GM12801 (cell line): ENCODE results near the gene SEC24C.

ENCODE experiments used
- TF ChIP-seq, protein P1 (sequence below): IDR thresholded peaks from one replicate; pipeline ENCODE4 v1.5.1; 2011; ENCODE audit warnings: control low read depth; ENCODE audit not compliant: insufficient read length; ENCODE audit errors: extremely low read depth

SEC24C gene

DNA sequence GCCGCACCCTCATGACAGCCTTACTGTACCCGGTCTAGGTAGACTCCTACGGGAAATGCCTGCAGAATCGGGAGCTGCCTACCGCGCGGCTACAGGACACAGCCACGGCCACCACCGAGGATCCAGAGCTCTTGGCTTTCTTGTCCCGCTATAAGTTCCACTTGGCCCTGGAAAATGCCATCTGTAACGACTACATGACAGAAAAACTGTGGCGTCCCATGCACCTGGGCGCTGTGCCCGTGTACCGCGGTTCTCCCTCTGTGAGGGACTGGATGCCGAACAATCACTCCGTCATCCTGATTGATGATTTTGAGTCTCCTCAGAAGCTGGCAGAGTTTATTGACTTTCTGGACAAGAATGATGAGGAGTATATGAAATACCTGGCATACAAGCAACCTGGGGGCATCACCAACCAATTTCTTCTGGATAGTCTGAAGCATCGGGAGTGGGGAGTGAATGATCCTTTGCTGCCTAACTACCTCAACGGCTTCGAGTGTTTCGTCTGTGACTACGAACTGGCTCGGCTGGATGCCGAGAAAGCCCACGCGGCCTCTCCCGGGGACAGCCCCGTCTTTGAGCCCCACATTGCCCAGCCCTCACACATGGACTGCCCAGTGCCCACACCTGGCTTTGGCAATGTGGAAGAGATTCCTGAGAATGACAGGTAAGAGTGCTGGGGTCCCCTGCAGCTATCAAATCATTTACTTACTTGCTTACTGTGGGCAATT lies 29.1 kb downstream of the SEC24C start:
- TF ChIP-seq, protein P1, sequence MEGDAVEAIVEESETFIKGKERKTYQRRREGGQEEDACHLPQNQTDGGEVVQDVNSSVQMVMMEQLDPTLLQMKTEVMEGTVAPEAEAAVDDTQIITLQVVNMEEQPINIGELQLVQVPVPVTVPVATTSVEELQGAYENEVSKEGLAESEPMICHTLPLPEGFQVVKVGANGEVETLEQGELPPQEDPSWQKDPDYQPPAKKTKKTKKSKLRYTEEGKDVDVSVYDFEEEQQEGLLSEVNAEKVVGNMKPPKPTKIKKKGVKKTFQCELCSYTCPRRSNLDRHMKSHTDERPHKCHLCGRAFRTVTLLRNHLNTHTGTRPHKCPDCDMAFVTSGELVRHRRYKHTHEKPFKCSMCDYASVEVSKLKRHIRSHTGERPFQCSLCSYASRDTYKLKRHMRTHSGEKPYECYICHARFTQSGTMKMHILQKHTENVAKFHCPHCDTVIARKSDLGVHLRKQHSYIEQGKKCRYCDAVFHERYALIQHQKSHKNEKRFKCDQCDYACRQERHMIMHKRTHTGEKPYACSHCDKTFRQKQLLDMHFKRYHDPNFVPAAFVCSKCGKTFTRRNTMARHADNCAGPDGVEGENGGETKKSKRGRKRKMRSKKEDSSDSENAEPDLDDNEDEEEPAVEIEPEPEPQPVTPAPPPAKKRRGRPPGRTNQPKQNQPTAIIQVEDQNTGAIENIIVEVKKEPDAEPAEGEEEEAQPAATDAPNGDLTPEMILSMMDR: no peak

DNA sequence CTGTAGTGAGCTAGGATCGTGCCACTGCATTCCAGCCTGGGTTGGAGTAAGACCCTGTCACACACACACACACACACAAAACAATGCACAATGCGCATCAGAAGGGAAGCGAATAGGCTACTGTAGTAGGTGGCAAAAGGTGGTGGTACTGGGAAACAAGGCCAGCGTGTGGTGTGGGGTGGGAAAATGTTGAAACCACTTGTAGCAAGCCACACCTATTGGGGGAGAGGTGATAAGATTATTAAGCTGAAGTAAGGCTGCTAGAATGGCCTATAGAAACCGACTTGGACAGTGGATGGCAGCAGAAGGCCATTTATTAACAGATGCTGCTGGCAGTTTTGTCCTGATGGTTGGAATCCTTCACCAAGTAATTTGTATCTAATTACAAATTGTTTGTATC lies 30.5 kb downstream of the SEC24C start:
- TF ChIP-seq, protein P1: no peak

DNA sequence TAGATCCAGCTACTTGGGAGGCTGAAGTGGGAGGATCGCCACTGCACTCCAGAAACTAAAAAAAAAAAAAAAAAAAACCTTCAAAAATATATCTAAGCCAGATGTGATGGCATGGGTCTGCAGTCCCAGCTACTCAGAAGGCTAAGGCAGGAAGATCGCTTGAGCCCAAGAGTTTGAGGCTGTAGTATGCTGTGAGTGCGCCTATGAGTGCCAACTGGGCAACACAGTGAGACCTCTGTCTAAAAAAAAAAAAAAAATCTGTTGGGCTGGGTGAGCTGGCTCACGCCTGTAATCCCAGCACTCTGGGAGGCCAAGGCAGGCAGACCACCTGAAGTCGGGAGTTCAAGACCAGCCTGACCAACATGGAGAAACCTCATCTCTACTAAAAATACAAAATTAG lies 34.8 kb downstream of the SEC24C start:
- TF ChIP-seq, protein P1: no peak

DNA sequence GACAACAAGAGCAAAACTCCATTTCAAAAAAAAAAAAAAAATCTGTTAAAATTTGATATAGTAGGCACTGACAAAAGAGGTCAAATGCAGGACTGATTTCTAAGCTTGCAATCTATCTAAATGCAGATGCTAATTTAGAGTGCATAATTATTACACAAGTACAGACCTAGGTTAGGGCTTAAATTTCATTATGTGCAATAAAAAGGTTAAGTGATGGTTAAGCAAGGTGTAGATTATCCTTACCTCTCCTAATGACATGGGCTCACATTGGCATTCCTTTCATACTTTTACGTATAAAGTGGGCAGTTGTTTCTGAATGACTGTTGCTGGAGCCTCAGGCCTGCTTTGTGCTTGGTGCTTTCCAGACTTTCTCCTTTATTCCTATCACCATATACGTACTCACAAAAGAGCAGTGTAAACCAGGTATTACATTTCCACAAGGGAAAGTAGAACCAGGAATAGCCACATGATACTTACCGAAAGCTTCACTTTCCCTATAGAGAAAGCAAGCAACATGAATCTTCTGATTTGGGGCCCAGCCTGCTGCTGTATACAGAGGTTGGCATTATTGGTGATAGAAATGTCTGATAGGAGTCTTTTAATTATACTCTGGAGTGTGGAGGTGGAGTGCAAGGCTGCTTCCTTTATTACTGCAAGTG lies 35.5 kb downstream of the SEC24C start:
- TF ChIP-seq, protein P1: no peak

DNA sequence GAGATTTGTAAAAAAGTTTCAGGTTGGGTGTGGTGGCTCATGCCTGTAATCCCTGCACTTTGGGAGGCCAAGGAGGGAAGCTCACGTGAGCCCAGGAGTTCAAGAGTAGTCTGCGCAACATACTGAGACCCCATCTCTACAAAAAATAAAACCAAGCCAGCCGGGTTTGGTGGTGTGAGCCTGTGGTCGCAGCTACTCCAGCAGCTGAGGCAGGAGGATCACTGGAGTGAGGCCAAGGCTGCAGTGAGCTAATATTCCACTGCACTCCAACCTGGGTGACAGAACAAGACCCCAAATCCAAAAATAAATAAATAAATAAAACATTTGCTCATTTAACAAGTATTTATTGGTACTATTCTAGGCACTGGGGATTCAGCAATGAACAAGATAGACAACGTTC lies 36.1 kb downstream of the SEC24C start:
- TF ChIP-seq, protein P1: no peak

DNA sequence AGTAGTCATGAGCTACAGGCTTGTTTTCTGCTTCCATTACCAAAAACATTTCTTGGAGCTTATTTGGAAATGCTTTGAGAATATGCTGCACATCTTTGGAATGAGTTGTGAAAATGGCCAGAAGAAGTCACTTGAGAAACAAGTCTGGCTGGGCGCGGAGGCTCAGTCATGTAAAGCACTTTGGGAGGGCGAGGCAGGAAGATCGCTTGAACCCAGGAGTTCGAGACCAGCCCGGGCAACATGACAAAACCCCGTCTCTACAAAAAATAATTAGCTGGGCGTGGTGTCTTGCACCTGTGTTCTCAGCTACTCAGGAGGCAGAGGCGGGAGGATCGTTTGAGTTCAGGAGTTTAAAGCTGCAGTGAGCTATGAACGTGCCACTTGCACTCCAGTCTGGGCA lies 36.8 kb downstream of the SEC24C start:
- TF ChIP-seq, protein P1: no peak

DNA sequence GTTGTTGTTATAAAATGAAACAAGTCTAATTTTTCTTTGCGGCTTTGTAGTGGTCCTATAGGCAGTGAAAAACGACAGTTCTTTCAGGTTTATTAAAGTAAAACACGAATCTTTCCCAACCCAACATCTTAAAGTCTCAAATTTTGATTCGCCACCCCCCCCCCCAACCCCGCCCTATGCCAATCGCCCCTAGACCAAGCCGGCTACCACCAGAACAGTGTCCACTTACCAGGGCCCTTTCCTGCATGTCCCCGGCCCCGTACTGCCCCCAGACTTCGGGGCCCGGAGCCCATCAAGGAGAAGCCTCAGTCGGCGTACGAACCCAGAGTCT lies 37.3 kb downstream of the SEC24C start:
- TF ChIP-seq, protein P1: no peak
